HEK293T (cell line): ENCODE measurements around the gene RHEB.

Experiments
- CTCF ChIA-PET: fragments of 350-600 bp; formaldehyde crosslinking; extraction: SDS; loops from one replicate; lab custom pipeline; 2021; ENCODE audit warnings: antibody characterized with exemption, inconsistent platforms; lab: Yijun Ruan, JAX
- POLR2A ChIA-PET: fragments of 350-600 bp; formaldehyde crosslinking; extraction: SDS; loops from one replicate; lab custom pipeline; 2020; ENCODE audit warnings: antibody characterized with exemption, inconsistent platforms; lab: Yijun Ruan, JAX
- DNase-seq: peaks from one replicate; pipeline ENCODE4 v3.0.0; 2012; ENCODE audit warnings: mixed read lengths; ENCODE audit errors: extremely low spot score
- ARNT ChIP-seq: fragments of 450-650 bp; IDR thresholded peaks from 2 replicates; pipeline ENCODE4 v1.6.1; 2017; ENCODE audit warnings: mild to moderate bottlenecking
- BHLHE40 ChIP-seq: fragments of 450-650 bp; IDR thresholded peaks from 2 replicates; pipeline ENCODE4 v1.6.1; 2016; ENCODE audit warnings: mild to moderate bottlenecking, moderate library complexity, borderline replicate concordance
- CTBP1 ChIP-seq: fragments of 450-650 bp; IDR thresholded peaks from 2 replicates; pipeline ENCODE4 v1.6.1; 2016; ENCODE audit warnings: borderline replicate concordance
- ELF4 ChIP-seq: fragments of 450-650 bp; IDR thresholded peaks from 2 replicates; pipeline ENCODE4 v1.6.1; 2017; ENCODE audit warnings: antibody characterized with exemption
- FOXA1 ChIP-seq: fragments of 450-650 bp; IDR thresholded peaks from 2 replicates; pipeline ENCODE4 v1.6.1; 2016; ENCODE audit warnings: mild to moderate bottlenecking
- FOXK2 ChIP-seq: fragments of 450-650 bp; IDR thresholded peaks from 2 replicates; pipeline ENCODE4 v1.6.1; 2016; ENCODE audit warnings: mild to moderate bottlenecking
- FOXM1 ChIP-seq: fragments of 450-650 bp; IDR thresholded peaks from 2 replicates; pipeline ENCODE4 v1.6.1; 2017; ENCODE audit warnings: mild to moderate bottlenecking, borderline replicate concordance
- HDGF ChIP-seq: fragments of 450-650 bp; IDR thresholded peaks from 2 replicates; pipeline ENCODE4 v1.6.1; 2017; ENCODE audit warnings: antibody characterized with exemption, borderline replicate concordance
- L3MBTL2 ChIP-seq: fragments of 450-650 bp; conservative IDR thresholded peaks from 2 replicates; pipeline ENCODE4 v1.6.1; 2016; ENCODE audit warnings: mild to moderate bottlenecking
- LEF1 ChIP-seq: fragments of 450-650 bp; IDR thresholded peaks from 2 replicates; pipeline ENCODE4 v1.6.1; 2017; ENCODE audit warnings: mild to moderate bottlenecking, borderline replicate concordance
- NFRKB ChIP-seq: fragments of 450-650 bp; IDR thresholded peaks from 2 replicates; pipeline ENCODE4 v1.6.1; 2016; ENCODE audit warnings: mild to moderate bottlenecking, moderate library complexity
- PKNOX1 ChIP-seq: fragments of 450-650 bp; IDR thresholded peaks from 2 replicates; pipeline ENCODE4 v1.6.1; 2016
- SP1 ChIP-seq: fragments of 450-650 bp; IDR thresholded peaks from 2 replicates; pipeline ENCODE4 v1.6.1; 2017
- SUZ12 ChIP-seq: fragments of 450-650 bp; IDR thresholded peaks from 2 replicates; pipeline ENCODE4 v1.6.1; 2016; ENCODE audit warnings: mild to moderate bottlenecking
- TARDBP ChIP-seq: fragments of 450-650 bp; IDR thresholded peaks from 2 replicates; pipeline ENCODE4 v1.6.1; 2016

Gene RHEB

GRCh38 chr7:151519765-151520418 lies at the start of gene RHEB:
Gene RHEB, minus strand, starts transcription at chr7:151519895. Its CDS starts 384 bp downstream, at chr7:151519511.
- TF ChIP-seq PKNOX1 (no peak), L3MBTL2 (peak; percentile 99)
- peak; percentile 98 for DNase-seq
- CTCF ChIA-PET, result no interaction called here
- POLR2A ChIA-PET, result interaction anchor here (0.7 to 1.1 kb wide), 7 partner anchors 10 to 294 kb away, joined by 3 to 5 read pairs (median 3); partner anchors contain the start of gene ABCF2

- no peak for DNase-seq
- TF ChIP-seq SP1 (no peak), ARNT (no peak), FOXA1 (no peak)
- ChIA-PET POLR2A (no interaction called here), CTCF (interaction anchor here (1.7 kb wide), 1 partner anchor 187 kb away, joined by 4 read pairs; no protein-coding TSS in a partner anchor)
Measured at GRCh38 chr7:151566897-151567320, 47.2 kb upstream of the RHEB start.

GRCh38 chr7:151565541-151565940 lies 45.8 kb upstream of the RHEB start:
- no peak for TF ChIP-seq CTBP1
- no peak for TF ChIP-seq LEF1
- no peak for TF ChIP-seq FOXK2
- no peak for TF ChIP-seq PKNOX1
- TF ChIP-seq TARDBP, result no peak
- TF ChIP-seq BHLHE40, result no peak
- TF ChIP-seq SUZ12, result no peak
- no peak for TF ChIP-seq SP1
- TF ChIP-seq HDGF, result no peak
- no peak for TF ChIP-seq ELF4
- no peak for TF ChIP-seq FOXA1
- no peak for TF ChIP-seq L3MBTL2
- CTCF ChIA-PET, result interaction anchor here (0.6 kb wide), 1 partner anchor 120 kb away, joined by 5 read pairs; no protein-coding TSS in a partner anchor
- no peak for DNase-seq
- POLR2A ChIA-PET, result no interaction called here

- ChIA-PET CTCF (no interaction called here), POLR2A (no interaction called here)
- TF ChIP-seq FOXK2 (no peak), TARDBP (no peak), L3MBTL2 (no peak), CTBP1 (no peak), ARNT (no peak), NFRKB (no peak), SUZ12 (no peak), FOXM1 (no peak), PKNOX1 (no peak), SP1 (no peak), HDGF (no peak)
- no peak for DNase-seq
Measured at GRCh38 chr7:151560243-151560642, 40.5 kb upstream of the RHEB start.

- POLR2A ChIA-PET, result no interaction called here
- DNase-seq, result no peak
- CTCF ChIA-PET, result no interaction called here
- TF ChIP-seq FOXK2 (no peak), FOXM1 (no peak)
Measured at GRCh38 chr7:151559557-151560183, 40.0 kb upstream of the RHEB start.

- CTCF ChIA-PET, result no interaction called here
- no peak for DNase-seq
Measured at GRCh38 chr7:151558575-151558974, 38.9 kb upstream of the RHEB start.

GRCh38 chr7:151556592-151556991 lies 36.9 kb upstream of the RHEB start:
- POLR2A ChIA-PET, result no interaction called here
- no peak for DNase-seq
- CTCF ChIA-PET, result interaction anchor here (1.0 kb wide), 1 partner anchor 198 kb away, joined by 3 read pairs; no protein-coding TSS in a partner anchor
- no peak for TF ChIP-seq TARDBP
- no peak for TF ChIP-seq CTBP1
- TF ChIP-seq HDGF, result no peak
- TF ChIP-seq PKNOX1, result no peak
- no peak for TF ChIP-seq BHLHE40
- no peak for TF ChIP-seq SP1
- no peak for TF ChIP-seq FOXA1
- no peak for TF ChIP-seq FOXK2
- TF ChIP-seq NFRKB, result no peak
- no peak for TF ChIP-seq L3MBTL2
- TF ChIP-seq ELF4, result no peak
- TF ChIP-seq ARNT, result no peak

More at GRCh38 chr7:151558575-151558974, 38.9 kb upstream of the RHEB start:
- TF ChIP-seq ELF4, result no peak
- no peak for TF ChIP-seq SP1
- no peak for TF ChIP-seq FOXM1
- no peak for TF ChIP-seq L3MBTL2
- TF ChIP-seq TARDBP, result no peak
- no peak for TF ChIP-seq ARNT
- TF ChIP-seq SUZ12, result no peak
- POLR2A ChIA-PET, result no interaction called here
